Neural cell (in vitro differentiated cells): ENCODE results near the gene GRID1. TPM values are rescaled to one million over a fixed set of nuclear protein-coding genes. Genes with fewer than 3 reads are reported as not detected.

ENCODE experiments used
- H2AFZ ChIP-seq: fragments of 200-600, 300-800 bp; sonication (generic), shearing (Covaris generic); 2 replicates; pipeline ENCODE4 v1.6.0; 2014; ENCODE audit warnings: low read depth, mild to moderate bottlenecking, antibody characterized with exemption, low read length, moderate library complexity
- H3F3A ChIP-seq: fragments of 200-600 bp; shearing (Covaris generic); 2 replicates; pipeline ENCODE4 v1.6.1; 2016; ENCODE audit warnings: mild to moderate bottlenecking, moderate library complexity, mixed read lengths, antibody characterized with exemption, low read length; ENCODE audit not compliant: insufficient read depth, poor library complexity, severe bottlenecking
- H3K27ac ChIP-seq: fragments of 200-600, 300-800 bp; sonication (generic), shearing (Covaris generic); 2 replicates; pipeline ENCODE4 v1.5.1; 2014; ENCODE audit warnings: mild to moderate bottlenecking, low read length, moderate library complexity
- H3K27me3 ChIP-seq: fragments of 300-800, 200-600 bp; sonication (generic), shearing (Covaris generic); 2 replicates; pipeline ENCODE4 v1.6.0; 2014; ENCODE audit warnings: mild to moderate bottlenecking, low read depth, low read length, moderate library complexity; ENCODE audit not compliant: insufficient read depth
- H3K36me3 ChIP-seq: fragments of 300-800, 200-600 bp; sonication (generic), shearing (Covaris generic); 2 replicates; pipeline ENCODE4 v1.5.1; 2014; ENCODE audit warnings: mild to moderate bottlenecking, antibody characterized with exemption, low read length, moderate library complexity; ENCODE audit not compliant: insufficient read depth
- H3K4me2 ChIP-seq: fragments of 300-800, 200-600 bp; sonication (generic), shearing (Covaris generic); 2 replicates; pipeline ENCODE4 v1.6.0; 2014; ENCODE audit warnings: mild to moderate bottlenecking, low read length
- H3K4me3 ChIP-seq: fragments of 300-800, 200-600 bp; sonication (generic), shearing (Covaris generic); 2 replicates; pipeline ENCODE4 v1.5.1; 2014; ENCODE audit warnings: mild to moderate bottlenecking, low read length, moderate library complexity
- H3K79me2 ChIP-seq: fragments of 200-600 bp; shearing (Covaris generic); replicated peaks from 2 replicates; pipeline ENCODE4 v1.6.0; 2014; ENCODE audit warnings: mild to moderate bottlenecking, low read length, moderate library complexity; ENCODE audit not compliant: insufficient read depth
- H3K9ac ChIP-seq: fragments of 300-800, 200-600 bp; sonication (generic), shearing (Covaris generic); 2 replicates; pipeline ENCODE4 v1.6.1; 2016; ENCODE audit warnings: mild to moderate bottlenecking, low read length, mixed read lengths
- H3K9me2 ChIP-seq: fragments of 200-600 bp; shearing (Covaris generic); 2 replicates; pipeline ENCODE4 v1.6.1; 2016; ENCODE audit warnings: mild to moderate bottlenecking, low read length, mixed read lengths; ENCODE audit not compliant: insufficient read depth
- H3K9me3 ChIP-seq: fragments of 200-600, 300-800 bp; sonication (generic), shearing (Covaris generic); 2 replicates; pipeline ENCODE4 v1.6.1; 2016; ENCODE audit warnings: mild to moderate bottlenecking, mixed run types, low read length, moderate library complexity, mixed read lengths
- H4K20me1 ChIP-seq: fragments of 200-600 bp; shearing (Covaris generic); 2 replicates; pipeline ENCODE4 v1.6.1; 2016; ENCODE audit warnings: mild to moderate bottlenecking, mixed run types; ENCODE audit not compliant: insufficient read depth
- CTCF ChIP-seq: fragments of 450-650 bp; IDR thresholded peaks from 2 replicates; pipeline ENCODE4 v1.5.1; 2014; ENCODE audit warnings: antibody characterized with exemption, mild to moderate bottlenecking, moderate library complexity; ENCODE audit not compliant: poor library complexity, severe bottlenecking
- EP300 ChIP-seq: fragments of 450-650 bp; conservative IDR thresholded peaks from 2 replicates; pipeline ENCODE4 v1.6.1; 2014; ENCODE audit warnings: antibody characterized with exemption, mild to moderate bottlenecking, moderate library complexity; ENCODE audit not compliant: poor library complexity, severe bottlenecking
- EZH2 ChIP-seq: fragments of 200-600, 300-800 bp; shearing (Covaris generic), sonication (generic); IDR thresholded peaks from 2 replicates; pipeline ENCODE4 v1.6.1; 2014; ENCODE audit warnings: antibody characterized with exemption, low read length, borderline replicate concordance, mild to moderate bottlenecking; ENCODE audit not compliant: insufficient read depth, poor library complexity, severe bottlenecking
- MXI1 ChIP-seq: fragments of 450-650 bp; conservative IDR thresholded peaks from 2 replicates; pipeline ENCODE4 v1.6.1; 2014; ENCODE audit warnings: antibody characterized with exemption, mild to moderate bottlenecking; ENCODE audit not compliant: poor library complexity, severe bottlenecking
- POLR2AphosphoS5 ChIP-seq: IDR thresholded peaks from 2 replicates; pipeline ENCODE4 v1.6.1; 2012
- RAD21 ChIP-seq: fragments of 450-650 bp; conservative IDR thresholded peaks from 2 replicates; pipeline ENCODE4 v1.6.1; 2014; ENCODE audit warnings: antibody characterized with exemption, mild to moderate bottlenecking, moderate library complexity
- REST ChIP-seq: IDR thresholded peaks from 2 replicates; pipeline ENCODE4 v1.6.1; 2012; ENCODE audit warnings: borderline replicate concordance
- SMC3 ChIP-seq: fragments of 450-650 bp; conservative IDR thresholded peaks from 2 replicates; pipeline ENCODE4 v1.6.1; 2014; ENCODE audit warnings: antibody characterized with exemption, mild to moderate bottlenecking, moderate library complexity; ENCODE audit not compliant: poor library complexity
- TAF1 ChIP-seq: IDR thresholded peaks from 2 replicates; pipeline ENCODE4 v1.6.1; 2012; ENCODE audit warnings: low read depth
- polyA plus RNA-seq: library from polyadenylated mRNA; depleted of rRNA; stranded (reverse); fragments of >200 nt; gene quantifications from 2 replicates; pipeline ENCODE4 v1.2.3, GENCODE V29; 2014

GRID1 gene
- polyA plus RNA-seq, 1 donor from 2014 or later, result 7.3 TPM

DNA sequence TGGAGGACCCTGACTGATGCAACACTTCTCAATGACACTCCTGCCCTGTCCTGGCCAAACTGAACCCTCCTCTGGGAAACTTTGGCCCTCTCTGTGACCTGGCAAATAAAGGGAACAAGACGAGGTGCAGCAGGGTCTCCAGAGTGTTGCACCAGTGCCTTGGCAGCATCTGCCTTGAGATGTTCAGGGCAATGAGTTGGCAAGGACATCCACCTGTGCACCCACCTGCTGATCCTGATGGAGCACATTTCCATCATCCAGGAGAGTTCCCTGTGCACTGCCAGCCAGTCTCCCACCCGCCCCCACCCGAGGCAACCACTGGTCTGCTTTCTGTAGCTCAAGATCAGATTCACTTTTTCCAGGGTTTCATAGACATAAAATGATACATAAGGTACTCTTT, 407.4 kb downstream of the GRID1 start:
- Histone ChIP-seq H3K9me2 (no peaks in the 10 kb centered on the region), H3K9ac (no peak overlapping the region), H3F3A (no peaks in the 10 kb centered on the region), H3K27me3 (no peaks in the 10 kb centered on the region), H3K36me3 (no peaks in the 10 kb centered on the region), H4K20me1 (no peaks in the 10 kb centered on the region), H3K4me2 (no peak overlapping the region), H3K79me2 (no peaks in the 10 kb centered on the region), H3K4me3 (no peak overlapping the region), H3K27ac (no peak overlapping the region), H3K9me3 (no peaks in the 10 kb centered on the region), H2AFZ (no peak overlapping the region)
- TF ChIP-seq SMC3 (no peak), CTCF (no peak), TAF1 (no peak), EP300 (no peak), MXI1 (no peak), RAD21 (no peak), EZH2 (no peak), REST (no peak)

GRCh38 chr10:85950921-85951320, 415.7 kb downstream of the GRID1 start:
- Histone ChIP-seq H3K27ac (no peak overlapping the region), H3K9me3 (no peaks in the 10 kb centered on the region), H3K27me3 (no peaks in the 10 kb centered on the region), H3K4me2 (no peak overlapping the region), H2AFZ (no peak overlapping the region), H3K9ac (no peak overlapping the region), H3K79me2 (no peaks in the 10 kb centered on the region), H3K36me3 (no peaks in the 10 kb centered on the region), H3K4me3 (no peak overlapping the region), H3K9me2 (no peaks in the 10 kb centered on the region), H3F3A (no peaks in the 10 kb centered on the region), H4K20me1 (no peaks in the 10 kb centered on the region)
- TF ChIP-seq REST (no peak), CTCF (no peak), MXI1 (no peak), SMC3 (no peak), EZH2 (no peak), RAD21 (no peak), TAF1 (no peak), POLR2AphosphoS5 (no peak), EP300 (no peak)
